Testis (tissue), 3 donors: ENCODE results near the gene ARL5A. TPM values are rescaled to one million over a fixed set of nuclear protein-coding genes. Genes with fewer than 3 reads are reported as not detected.

Experiments
- DNase-seq: peaks from one replicate; pipeline ENCODE4 v3.0.0-alpha.2; 2019
- H3K27ac ChIP-seq, 2 donors: fragments of 200-600 bp; sonication (generic); one replicate each; pipeline ENCODE4 v1.5.1; 2019
- H3K27me3 ChIP-seq: fragments of 200-600 bp; sonication (generic); one replicate; pipeline ENCODE4 v1.5.1; 2019
- H3K36me3 ChIP-seq: fragments of 200-600 bp; sonication (generic); one replicate; pipeline ENCODE4 v1.5.1; 2017; ENCODE audit warnings: low read depth; ENCODE audit errors: missing control alignments
- H3K4me1 ChIP-seq: fragments of 200-600 bp; sonication (generic); one replicate; pipeline ENCODE4 v1.5.1; 2019
- H3K4me3 ChIP-seq, 2 donors: fragments of 200-600 bp; sonication (generic); one replicate each; pipeline ENCODE4 v1.5.1; 2017 to 2019
- H3K9me3 ChIP-seq: fragments of 200-600 bp; sonication (generic); one replicate; pipeline ENCODE4 v1.5.1; 2017
- POLR2A ChIP-seq: fragments of 450-650 bp; IDR thresholded peaks from one replicate; pipeline ENCODE4 v1.6.1; 2017; ENCODE audit warnings: antibody characterized with exemption, mild to moderate bottlenecking, moderate library complexity
- WGBS, 2 donors: methylation state at CpG; one replicate each; pipeline ENCODE4 v1.1.5; 2018; 5-methylcytosine and 5-hydroxymethylcytosine counted together
- intact Hi-C: fragments of 100-400 bp; cut with DNase I; formaldehyde crosslinking; loops from one replicate; pipeline ENCODE4 v1.15.1; 2023; ENCODE audit warnings: low total_unique reads
- polyA plus RNA-seq: library from polyadenylated mRNA; stranded (reverse); fragments of 350-450 nt; fragmentation: Illumina TruSeq; extraction: RNeasy Lipid Tissue Mini Kit (QIAGEN cat#74804); gene quantifications from one replicate; pipeline ENCODE4 v1.2.3, GENCODE V29; 2014; ENCODE audit warnings: low read depth, low replicate concordance; ENCODE audit not compliant: insufficient read depth
- total RNA-seq, 2 donors: library from RNA; depleted of rRNA; stranded (reverse); fragments of >200 nt; gene quantifications; one replicate each; pipeline ENCODE4 v1.2.3, GENCODE V29; 2016
- TF ChIP-seq, protein P1 (sequence below), 3 experiments: fragments of 450-650 bp in 2 of 3; fragments of 200-600 bp in 1 of 3; sonication (generic) in 1 of 3; IDR thresholded peaks; one replicate each; pipeline ENCODE4 v1.5.1; 2016 to 2019; ENCODE audit warnings: antibody characterized with exemption in 3 of 3, mild to moderate bottlenecking in 2 of 3, moderate library complexity in 1 of 3

ARL5A gene
- total and polyA plus RNA-seq, 3 donors from 2014 or later, result 19.1 to 34.0 (median 27.5) TPM

GRCh38 chr2:151842830-151843690 lies 14.8 kb upstream of the ARL5A start:
- H3K9me3 ChIP-seq, result no peaks in the 10 kb centered on the region
- no peaks in the 10 kb centered on the region for H3K27me3 ChIP-seq
- H3K4me3 ChIP-seq, result no peak overlapping the region
- DNase-seq, result no peak
- H3K4me1 ChIP-seq, result no peaks in the 10 kb centered on the region
- no peak for TF ChIP-seq POLR2A
- TF ChIP-seq, protein P1, sequence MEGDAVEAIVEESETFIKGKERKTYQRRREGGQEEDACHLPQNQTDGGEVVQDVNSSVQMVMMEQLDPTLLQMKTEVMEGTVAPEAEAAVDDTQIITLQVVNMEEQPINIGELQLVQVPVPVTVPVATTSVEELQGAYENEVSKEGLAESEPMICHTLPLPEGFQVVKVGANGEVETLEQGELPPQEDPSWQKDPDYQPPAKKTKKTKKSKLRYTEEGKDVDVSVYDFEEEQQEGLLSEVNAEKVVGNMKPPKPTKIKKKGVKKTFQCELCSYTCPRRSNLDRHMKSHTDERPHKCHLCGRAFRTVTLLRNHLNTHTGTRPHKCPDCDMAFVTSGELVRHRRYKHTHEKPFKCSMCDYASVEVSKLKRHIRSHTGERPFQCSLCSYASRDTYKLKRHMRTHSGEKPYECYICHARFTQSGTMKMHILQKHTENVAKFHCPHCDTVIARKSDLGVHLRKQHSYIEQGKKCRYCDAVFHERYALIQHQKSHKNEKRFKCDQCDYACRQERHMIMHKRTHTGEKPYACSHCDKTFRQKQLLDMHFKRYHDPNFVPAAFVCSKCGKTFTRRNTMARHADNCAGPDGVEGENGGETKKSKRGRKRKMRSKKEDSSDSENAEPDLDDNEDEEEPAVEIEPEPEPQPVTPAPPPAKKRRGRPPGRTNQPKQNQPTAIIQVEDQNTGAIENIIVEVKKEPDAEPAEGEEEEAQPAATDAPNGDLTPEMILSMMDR (IDR thresholded peaks at IDR 0.05), result no peak
- no peak overlapping the region for H3K27ac ChIP-seq
- H3K36me3 ChIP-seq, result no peaks in the 10 kb centered on the region
- 69 to 75% methylated on average over 8 of the region's 8 CpGs for WGBS, 2 donors
- intact Hi-C loops, result no loop called here

DNA sequence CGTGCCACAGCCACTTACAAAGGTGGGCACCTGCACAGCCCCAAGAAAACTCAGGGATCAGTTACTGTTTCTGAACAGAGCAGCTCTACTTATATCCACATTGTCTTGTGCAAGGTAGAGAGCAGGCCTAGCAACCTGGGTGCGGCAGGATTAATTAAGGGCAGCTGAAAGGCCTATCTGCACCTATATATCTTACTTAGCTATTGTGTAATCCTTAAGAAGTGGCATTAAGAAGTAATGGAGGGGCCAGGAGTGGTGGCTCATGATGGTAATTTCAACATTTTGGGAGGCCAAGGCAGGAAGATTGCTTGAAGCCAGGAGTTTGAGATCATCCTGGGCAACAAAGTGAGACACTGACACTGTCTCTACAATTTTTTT lies 12.8 kb upstream of the ARL5A start:
- DNase-seq, result no peak
- Histone ChIP-seq H3K27me3 (no peaks in the 10 kb centered on the region), H3K27ac (no peak overlapping the region), H3K9me3 (no peaks in the 10 kb centered on the region), H3K36me3 (no peaks in the 10 kb centered on the region), H3K4me3 (no peak overlapping the region), H3K4me1 (no peaks in the 10 kb centered on the region)
- intact Hi-C loops, result no loop called here
- TF ChIP-seq POLR2A, result no peak
- TF ChIP-seq, protein P1 (IDR thresholded peaks at IDR 0.05), result no peak
- 94 to 95% methylated on average over 2 of the region's 2 CpGs for WGBS, 2 donors

DNA sequence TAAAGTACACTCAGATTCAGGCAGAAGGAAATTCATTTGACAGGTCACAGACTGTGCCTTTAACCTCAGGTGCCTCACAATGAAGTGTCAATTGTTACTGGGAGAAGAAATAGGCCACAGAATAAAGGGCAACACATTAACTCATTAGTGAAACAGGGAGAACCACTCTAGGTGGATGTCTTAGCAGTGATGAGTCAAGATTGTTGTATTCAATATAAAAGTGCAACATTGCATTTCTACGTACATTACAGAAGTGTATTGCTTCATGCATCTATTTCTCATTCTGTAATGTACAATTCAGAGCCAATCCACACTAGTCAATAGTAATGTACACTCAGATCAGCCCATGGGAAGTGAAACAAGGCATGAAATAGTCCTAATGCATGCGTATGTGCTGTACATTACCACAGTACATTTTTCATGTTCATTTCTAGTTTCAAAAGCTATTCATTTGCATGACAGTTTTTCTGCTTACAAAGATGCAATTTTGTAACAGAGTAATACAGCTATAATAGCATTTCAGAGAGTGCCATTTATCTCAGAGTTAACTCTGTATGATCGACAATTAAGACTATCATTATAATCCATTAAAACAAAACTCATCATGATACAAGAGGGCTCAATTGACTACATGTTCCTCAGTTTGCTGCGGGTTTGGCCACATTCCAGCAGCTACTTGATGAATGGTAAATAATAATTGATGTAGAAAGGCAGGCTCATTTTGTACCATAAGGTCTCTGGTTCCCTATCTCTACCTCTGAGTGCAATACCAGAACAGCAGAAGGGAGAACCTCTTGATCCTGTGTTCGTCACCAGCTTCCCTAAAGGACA lies 12.2 kb upstream of the ARL5A start:
- no peaks in the 10 kb centered on the region for H3K27me3 ChIP-seq
- H3K27ac ChIP-seq, result no peak overlapping the region
- H3K4me1 ChIP-seq, result no peaks in the 10 kb centered on the region
- TF ChIP-seq, protein P1 (IDR thresholded peaks at IDR 0.05), result no peak
- no peak for TF ChIP-seq POLR2A
- H3K36me3 ChIP-seq, result no peaks in the 10 kb centered on the region
- intact Hi-C loops, result no loop called here
- no peak for DNase-seq
- no peak overlapping the region for H3K4me3 ChIP-seq
- no peaks in the 10 kb centered on the region for H3K9me3 ChIP-seq
- 82% methylated on average over 5 of the region's 5 CpGs for WGBS, 2 donors

DNA sequence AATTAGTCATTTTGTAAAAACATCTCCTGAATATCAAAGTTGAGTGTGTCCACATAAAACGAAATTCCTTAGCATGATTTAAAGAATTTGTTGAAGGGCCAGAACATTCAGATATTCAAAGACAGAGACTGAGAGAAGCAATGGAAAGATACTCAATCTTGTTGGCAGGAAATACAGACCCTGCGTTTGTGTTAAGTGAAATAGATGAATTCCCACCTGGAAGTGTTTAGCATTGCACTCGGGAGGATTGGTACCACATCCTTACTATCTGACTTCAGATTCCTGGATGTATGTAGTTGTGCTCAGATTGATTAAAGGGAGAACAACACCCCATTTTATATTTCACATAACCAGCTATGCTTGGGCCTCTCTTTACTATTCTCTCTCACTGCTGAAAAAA lies 9.7 kb upstream of the ARL5A start:
- TF ChIP-seq, protein P1 (IDR thresholded peaks at IDR 0.05), result no peak
- TF ChIP-seq POLR2A, result no peak
- no peaks in the 10 kb centered on the region for H3K9me3 ChIP-seq
- H3K27me3 ChIP-seq, result no peaks in the 10 kb centered on the region
- no peak overlapping the region for H3K4me3 ChIP-seq
- H3K36me3 ChIP-seq, result no peaks in the 10 kb centered on the region
- no peaks in the 10 kb centered on the region for H3K4me1 ChIP-seq
- WGBS, 2 donors, result 70 to 78% methylated on average over 3 of the region's 3 CpGs
- H3K27ac ChIP-seq, result no peak overlapping the region
- no peak for DNase-seq
- intact Hi-C loops, result no loop called here
